GM23338 (cell line): ENCODE results near the gene BNIP1. TPM values are rescaled to one million over a fixed set of nuclear protein-coding genes. Genes with fewer than 3 reads are reported as not detected.
A peak's percentile ranks its signal among the peaks of the same experiment; 100 is the strongest.

Experiments used
- ATAC-seq: fragments of 200-7000 bp; cut with Tn5 transposase; 3 replicates; pipeline ENCODE4 v1.9.1; 2020
- DNase-seq: peaks from one replicate; pipeline ENCODE4 v3.0.0-alpha.2; 2015; ENCODE audit warnings: low spot score
- H2AFZ ChIP-seq: fragments of 200-600 bp; sonication (generic); 2 replicates; pipeline ENCODE4 v1.8.0; 2016; ENCODE audit warnings: antibody characterized with exemption, mild to moderate bottlenecking, moderate library complexity
- H3F3A ChIP-seq: fragments of 200-600 bp; sonication (generic); replicated peaks from 2 replicates; pipeline ENCODE4 v1.8.0; 2017; ENCODE audit warnings: antibody characterized with exemption, mixed run types, low read depth
- H3K27ac ChIP-seq: fragments of 200-600 bp; sonication (generic); 2 replicates; pipeline ENCODE4 v1.6.1; 2016; ENCODE audit warnings: low read depth
- H3K27me3 ChIP-seq: fragments of 200-600 bp; sonication (generic); 2 replicates; pipeline ENCODE4 v1.8.0; 2016; ENCODE audit warnings: mild to moderate bottlenecking, mixed run types, moderate library complexity; ENCODE audit not compliant: insufficient read depth
- H3K36me3 ChIP-seq: fragments of 200-600 bp; sonication (generic); 2 replicates; pipeline ENCODE4 v1.8.0; 2016; ENCODE audit warnings: mild to moderate bottlenecking; ENCODE audit not compliant: insufficient read depth
- H3K4me1 ChIP-seq: fragments of 200-600 bp; sonication (generic); 2 replicates; pipeline ENCODE4 v1.8.0; 2016; ENCODE audit warnings: mild to moderate bottlenecking, moderate library complexity; ENCODE audit not compliant: insufficient read depth
- H3K4me2 ChIP-seq: fragments of 200-600 bp; sonication (generic); 2 replicates; pipeline ENCODE4 v1.7.1; 2017; ENCODE audit warnings: mixed run types
- H3K4me3 ChIP-seq: fragments of 200-600 bp; sonication (generic); 2 replicates; pipeline ENCODE4 v1.6.1; 2016; ENCODE audit warnings: mixed run types
- H3K79me2 ChIP-seq: fragments of 200-600 bp; sonication (generic); replicated peaks from 2 replicates; pipeline ENCODE4 v1.8.0; 2017; ENCODE audit warnings: mild to moderate bottlenecking; ENCODE audit not compliant: insufficient read depth
- H3K9me2 ChIP-seq: fragments of 200-600 bp; sonication (generic); 2 replicates; pipeline ENCODE4 v1.8.0; 2017; ENCODE audit not compliant: insufficient read depth
- H4K20me1 ChIP-seq: fragments of 200-600 bp; sonication (generic); replicated peaks from 2 replicates; pipeline ENCODE4 v1.8.0; 2017; ENCODE audit warnings: mild to moderate bottlenecking; ENCODE audit not compliant: insufficient read depth
- H3K27ac Mint-ChIP-seq: 2 replicates; pipeline ENCODE4 v1.8.0; 2020; ENCODE audit warnings: inconsistent platforms, mild to moderate bottlenecking, moderate library complexity, mixed read lengths
- H3K27me3 Mint-ChIP-seq: 3 replicates; pipeline ENCODE4 v1.8.0; 2022; ENCODE audit warnings: low read depth, mild to moderate bottlenecking, moderate library complexity, mixed read lengths, inconsistent platforms; ENCODE audit not compliant: insufficient read depth, poor library complexity
- H3K36me3 Mint-ChIP-seq: 3 replicates; pipeline ENCODE4 v1.8.0; 2021; ENCODE audit warnings: low read depth, mild to moderate bottlenecking, inconsistent platforms, moderate library complexity, mixed read lengths
- H3K4me1 Mint-ChIP-seq: 3 replicates; pipeline ENCODE4 v1.8.0; 2020; ENCODE audit warnings: mild to moderate bottlenecking, inconsistent platforms, mixed read lengths
- H3K4me3 Mint-ChIP-seq: 3 replicates; pipeline ENCODE4 v1.8.0; 2021; ENCODE audit warnings: moderate library complexity, mild to moderate bottlenecking, inconsistent platforms, mixed read lengths
- H3K9me3 Mint-ChIP-seq: 3 replicates; pipeline ENCODE4 v1.8.0; 2020; ENCODE audit warnings: moderate library complexity, mild to moderate bottlenecking, inconsistent platforms, mixed read lengths
- EZH2 ChIP-seq: fragments of 200-600 bp; sonication (generic); IDR thresholded peaks from one replicate; pipeline ENCODE4 v1.8.0; 2017; ENCODE audit warnings: antibody characterized with exemption, mild to moderate bottlenecking, low read depth; ENCODE audit not compliant: unreplicated experiment
- EZH2phosphoT487 ChIP-seq: fragments of 200-600 bp; sonication (generic); IDR thresholded peaks from one replicate; pipeline ENCODE4 v1.8.1; 2018; ENCODE audit warnings: antibody characterized with exemption; ENCODE audit not compliant: unreplicated experiment
- NANOG ChIP-seq: IDR thresholded peaks from 2 replicates; pipeline ENCODE4 v1.6.1; 2016; ENCODE audit warnings: antibody characterized with exemption, borderline replicate concordance
- STAT1 ChIP-seq: IDR thresholded peaks from one replicate; pipeline ENCODE4 v1.6.1; 2016; ENCODE audit warnings: antibody characterized with exemption; ENCODE audit not compliant: unreplicated experiment
- polyA plus RNA-seq: library from polyadenylated mRNA; unstranded; fragments of >200 nt; fragmentation: Nextera tagmentation; extraction: Ambion mirVana; gene quantifications from 2 replicates; pipeline ENCODE4 v1.2.1, GENCODE V29; 2016
- total RNA-seq: library from RNA; depleted of rRNA; stranded (reverse); fragments of >200 nt; shearing (Covaris generic); gene quantifications from 2 replicates; pipeline ENCODE4 v1.2.3, GENCODE V29; 2014
- TF ChIP-seq, protein P1 (sequence below): IDR thresholded peaks from 2 replicates; pipeline ENCODE4 v1.6.1; 2016; ENCODE audit warnings: antibody characterized with exemption
- TF ChIP-seq, protein P2 (sequence below), 2 experiments: fragments of 200-600 bp in 1 of 2; sonication (generic) in 1 of 2; conservative IDR thresholded peaks; 2 replicates each; pipeline versions ENCODE4 v1.5.1 to v1.6.1; 2016 to 2017; ENCODE audit warnings: antibody characterized with exemption in 2 of 2, low read depth in 2 of 2, mild to moderate bottlenecking in 2 of 2, moderate library complexity in 1 of 2

BNIP1 gene
- total and polyA plus RNA-seq, 2 experiments from 2014 or later = 12.1 to 17.0 TPM

DNA sequence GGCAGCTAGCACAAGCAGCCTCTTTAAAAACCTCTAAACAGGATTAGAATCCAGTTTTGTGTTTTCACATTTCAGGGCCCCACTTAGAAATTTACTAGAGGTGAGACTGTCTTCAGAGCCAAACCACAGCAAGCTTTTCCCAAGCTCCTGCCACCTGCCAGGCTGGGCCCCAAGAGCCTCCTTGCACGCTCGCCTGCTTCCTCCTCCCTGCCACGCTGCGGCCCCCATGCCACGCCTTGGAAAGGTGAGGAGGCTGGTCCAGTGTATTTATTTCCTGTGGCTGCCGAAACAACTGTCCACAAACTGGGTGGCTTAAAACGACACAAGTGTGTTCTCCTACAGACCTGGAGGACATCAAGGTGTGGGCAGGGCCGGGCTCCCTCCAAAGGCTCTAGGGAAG is 47.2 kb downstream of the BNIP1 start (continued):
- TF ChIP-seq, protein P1, sequence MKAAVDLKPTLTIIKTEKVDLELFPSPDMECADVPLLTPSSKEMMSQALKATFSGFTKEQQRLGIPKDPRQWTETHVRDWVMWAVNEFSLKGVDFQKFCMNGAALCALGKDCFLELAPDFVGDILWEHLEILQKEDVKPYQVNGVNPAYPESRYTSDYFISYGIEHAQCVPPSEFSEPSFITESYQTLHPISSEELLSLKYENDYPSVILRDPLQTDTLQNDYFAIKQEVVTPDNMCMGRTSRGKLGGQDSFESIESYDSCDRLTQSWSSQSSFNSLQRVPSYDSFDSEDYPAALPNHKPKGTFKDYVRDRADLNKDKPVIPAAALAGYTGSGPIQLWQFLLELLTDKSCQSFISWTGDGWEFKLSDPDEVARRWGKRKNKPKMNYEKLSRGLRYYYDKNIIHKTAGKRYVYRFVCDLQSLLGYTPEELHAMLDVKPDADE = no peak
- no peak for TF ChIP-seq EZH2phosphoT487
- no peak for TF ChIP-seq STAT1

DNA sequence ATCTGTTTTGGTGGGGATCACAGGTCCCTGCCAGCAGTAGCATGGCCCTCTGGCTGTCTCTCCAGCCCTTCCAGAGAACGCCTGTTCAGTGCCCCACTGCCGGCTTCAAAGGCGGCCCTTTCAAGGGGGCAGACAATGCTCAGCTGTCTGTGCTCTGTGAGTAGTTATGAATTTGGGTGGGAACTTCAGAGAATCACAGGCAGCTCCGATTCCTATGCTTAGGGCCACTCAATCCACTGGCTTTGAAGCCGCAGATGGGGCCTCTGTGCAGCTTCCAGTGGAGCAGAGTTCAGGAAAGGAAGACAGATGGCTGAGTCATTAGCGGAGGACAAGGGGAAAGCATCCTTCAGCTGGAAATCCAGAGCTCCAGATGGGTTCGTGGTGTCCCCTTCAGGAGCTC is 48.2 kb downstream of the BNIP1 start:
- no peaks in the 10 kb centered on the region for H3K9me2 ChIP-seq
- H3K27me3 ChIP-seq = no peaks in the 10 kb centered on the region
- Mint-ChIP-seq H3K4me3 (no peak overlapping the region), H3K4me1 (no peaks in the 10 kb centered on the region), H3K9me3 (no peaks in the 10 kb centered on the region; the same call in 1 of the 3 replicates), H3K27me3 (peaks cover 4% of the 10 kb centered on the region), H3K36me3 (no peaks in the 10 kb centered on the region), H3K27ac (no peak overlapping the region)
- no peak overlapping the region for H2AFZ ChIP-seq
- H3K79me2 ChIP-seq = no peaks in the 10 kb centered on the region
- no peak overlapping the region for H3K27ac ChIP-seq
- no peak for DNase-seq
- H3K4me1 ChIP-seq = no peaks in the 10 kb centered on the region
- no peaks in the 10 kb centered on the region for H3F3A ChIP-seq
- H3K4me2 ChIP-seq = no peak overlapping the region
- H3K4me3 ChIP-seq = no peak overlapping the region
- no peaks in the 10 kb centered on the region for H4K20me1 ChIP-seq
- no peak for ATAC-seq
- H3K36me3 ChIP-seq = no peaks in the 10 kb centered on the region
- no peak for TF ChIP-seq EZH2phosphoT487
- TF ChIP-seq EZH2 = no peak

DNA sequence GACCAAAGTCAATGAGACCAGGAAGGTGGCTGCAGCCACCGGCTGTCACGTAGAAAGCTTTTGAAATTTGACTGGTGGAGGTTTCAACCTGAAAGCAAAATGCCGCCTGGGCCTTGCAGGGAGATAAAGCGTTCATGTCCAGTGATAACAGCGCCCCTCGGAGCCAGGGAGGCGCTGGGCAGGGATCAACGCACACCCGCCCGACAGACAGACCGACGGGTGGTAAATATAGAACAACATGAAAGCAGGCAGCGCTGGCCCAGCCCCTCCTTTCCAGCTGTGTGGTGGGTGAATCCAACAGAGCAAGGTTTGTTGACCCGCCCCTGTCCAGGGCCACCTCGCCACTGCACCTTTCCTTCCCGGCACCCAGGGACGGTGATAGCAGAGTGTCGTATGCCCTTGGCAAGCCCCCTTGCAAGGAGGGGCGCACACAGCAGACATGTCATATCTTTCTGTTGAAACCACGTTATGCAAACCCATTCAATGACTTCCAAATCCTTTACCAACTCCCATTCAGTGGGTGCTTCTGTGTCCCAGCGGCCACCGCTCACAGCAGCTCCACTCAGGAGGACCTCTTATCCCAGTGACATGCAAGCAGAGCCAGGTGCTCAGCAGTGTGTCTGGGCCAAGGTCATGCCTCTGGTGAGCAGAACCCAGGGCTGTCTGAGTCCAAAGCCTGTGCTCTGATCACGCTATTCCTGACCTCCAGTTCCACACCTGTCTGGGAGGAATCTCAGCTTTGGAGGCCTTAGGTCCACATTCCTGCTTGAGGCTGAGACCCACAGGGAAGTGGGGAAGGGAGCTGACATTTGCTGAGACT is 52.0 kb downstream of the BNIP1 start:
- Histone ChIP-seq H3K36me3 (no peaks in the 10 kb centered on the region), H3K4me3 (no peak overlapping the region), H3K4me2 (no peak overlapping the region), H3K9me2 (no peaks in the 10 kb centered on the region), H3K79me2 (no peaks in the 10 kb centered on the region), H3K4me1 (no peaks in the 10 kb centered on the region), H3K27ac (no peak overlapping the region), H2AFZ (no peak overlapping the region), H3K27me3 (no peaks in the 10 kb centered on the region), H4K20me1 (no peaks in the 10 kb centered on the region), H3F3A (no peaks in the 10 kb centered on the region)
- no peak for DNase-seq
- TF ChIP-seq NANOG = no peak
- TF ChIP-seq, protein P2, sequence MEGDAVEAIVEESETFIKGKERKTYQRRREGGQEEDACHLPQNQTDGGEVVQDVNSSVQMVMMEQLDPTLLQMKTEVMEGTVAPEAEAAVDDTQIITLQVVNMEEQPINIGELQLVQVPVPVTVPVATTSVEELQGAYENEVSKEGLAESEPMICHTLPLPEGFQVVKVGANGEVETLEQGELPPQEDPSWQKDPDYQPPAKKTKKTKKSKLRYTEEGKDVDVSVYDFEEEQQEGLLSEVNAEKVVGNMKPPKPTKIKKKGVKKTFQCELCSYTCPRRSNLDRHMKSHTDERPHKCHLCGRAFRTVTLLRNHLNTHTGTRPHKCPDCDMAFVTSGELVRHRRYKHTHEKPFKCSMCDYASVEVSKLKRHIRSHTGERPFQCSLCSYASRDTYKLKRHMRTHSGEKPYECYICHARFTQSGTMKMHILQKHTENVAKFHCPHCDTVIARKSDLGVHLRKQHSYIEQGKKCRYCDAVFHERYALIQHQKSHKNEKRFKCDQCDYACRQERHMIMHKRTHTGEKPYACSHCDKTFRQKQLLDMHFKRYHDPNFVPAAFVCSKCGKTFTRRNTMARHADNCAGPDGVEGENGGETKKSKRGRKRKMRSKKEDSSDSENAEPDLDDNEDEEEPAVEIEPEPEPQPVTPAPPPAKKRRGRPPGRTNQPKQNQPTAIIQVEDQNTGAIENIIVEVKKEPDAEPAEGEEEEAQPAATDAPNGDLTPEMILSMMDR (conservative IDR thresholded peaks at IDR 0.05; ENCODE audit: low read depth in 2 of 2) = peak in 1 of 2 experiments; percentile 29; a peak in 2 of 4 replicates
- H3K9me3 Mint-ChIP-seq = peaks cover 14% of the 10 kb centered on the region
- no peak for ATAC-seq
- peaks cover 1% of the 10 kb centered on the region; the same call in 1 of the 3 replicates for H3K4me1 Mint-ChIP-seq
- peaks cover 2% of the 10 kb centered on the region for H3K27me3 Mint-ChIP-seq
- H3K36me3 Mint-ChIP-seq = peaks cover 7% of the 10 kb centered on the region; the same call in 1 of the 3 replicates
- no peak overlapping the region for H3K27ac Mint-ChIP-seq
- H3K4me3 Mint-ChIP-seq = no peak overlapping the region
